Body of pancreas (tissue), 4 donors: ENCODE data around the gene HMCN1. TPM values are rescaled to one million over a fixed set of nuclear protein-coding genes. Genes with fewer than 3 reads are reported as not detected.
A peak's percentile ranks its signal among the peaks of the same experiment; 100 is the strongest.

ENCODE experiments used
- ATAC-seq: fragments of 150-250 bp; one replicate; pipeline ENCODE4 v1.9.1; 2016
- DNase-seq, 4 donors: peaks; one replicate each; pipeline ENCODE4 v3.0.0-alpha.2; 2019
- H3K27ac ChIP-seq, 4 donors: fragments of 200-600 bp; sonication (generic); 1 replicate in 3 of 4; 2 replicates in 1 of 4; pipeline versions ENCODE4 v1.5.1 to v1.6.1; 2016 to 2019; ENCODE audit warnings: mild to moderate bottlenecking in 1 of 4, mixed read lengths in 1 of 4, moderate library complexity in 1 of 4
- H3K27me3 ChIP-seq, 2 donors: fragments of 200-600 bp; sonication (generic); one replicate each; pipeline ENCODE4 v1.6.0; 2016; ENCODE audit warnings: mild to moderate bottlenecking in 1 of 2
- H3K36me3 ChIP-seq, 2 donors: fragments of 200-600 bp; sonication (generic); replicated peaks in 1 of 2; 2 replicates each; pipeline ENCODE4 v1.5.1; 2016; ENCODE audit warnings: low read depth in 2 of 2; ENCODE audit not compliant: insufficient read depth in 1 of 2
- H3K4me1 ChIP-seq: fragments of 200-600 bp; sonication (generic); one replicate; pipeline ENCODE4 v1.6.0; 2016
- H3K4me3 ChIP-seq, 2 donors: fragments of 200-600 bp; sonication (generic); 1 replicate in 1 of 2; 2 replicates in 1 of 2; pipeline ENCODE4 v1.5.1; 2016 to 2019
- H3K9me3 ChIP-seq, 3 donors: fragments of 200-600 bp; sonication (generic); 1 replicate in 2 of 3; 2 replicates in 1 of 3; pipeline ENCODE4 v1.5.1; 2016
- CTCF ChIP-seq, 7 experiments: fragments of 450-650 bp in 4 of 7; fragments of 200-600 bp in 3 of 7; sonication (generic) in 3 of 7; IDR thresholded peaks; one replicate each; pipeline ENCODE4 v1.5.1; 2016 to 2019; ENCODE audit warnings: antibody characterized with exemption in 7 of 7
- POLR2A ChIP-seq, 3 donors: fragments of 450-650 bp; IDR thresholded peaks; one replicate each; pipeline ENCODE4 v1.6.1; 2016; ENCODE audit warnings: antibody characterized with exemption in 3 of 3, mild to moderate bottlenecking in 2 of 3
- WGBS, 2 donors: methylation state at CpG; one replicate each; pipeline ENCODE4 v1.1.5; 2017; 5-methylcytosine and 5-hydroxymethylcytosine counted together
- intact Hi-C: fragments of 100-400 bp; cut with DNase I; formaldehyde crosslinking; loops from one replicate; pipeline ENCODE4 v1.15.1; 2023
- total RNA-seq, 2 donors: library from RNA; depleted of rRNA; stranded (reverse); fragments of >200 nt; gene quantifications; one replicate each; pipeline ENCODE4 v1.1.0, GENCODE V29; 2016

HMCN1 gene
- total RNA-seq, 2 donors from 2014 or later, result 2.1 to 2.3 TPM

GRCh38 chr1:185934476-185935189, 200.4 kb downstream of the HMCN1 start:
- Histone ChIP-seq H3K4me3 (no peak overlapping the region), H3K4me1 (no peaks in the 10 kb centered on the region), H3K9me3 (no peaks in the 10 kb centered on the region), H3K27ac (peak overlapping the region in 2 of 4 donors; percentile 4 to 38), H3K27me3 (no peaks in the 10 kb centered on the region), H3K36me3 (no peaks in the 10 kb centered on the region)
- no peak for DNase-seq
- TF ChIP-seq POLR2A (IDR thresholded peaks at IDR 0.05), result no peak
- no peak for TF ChIP-seq CTCF (IDR thresholded peaks at IDR 0.05)
- WGBS, 2 donors, result 33 to 40% methylated on average over 5 of the region's 5 CpGs
- ATAC-seq, result no peak
- intact Hi-C loops, result no loop called here

GRCh38 chr1:185935360-185935759, 201.2 kb downstream of the HMCN1 start:
- no peak for TF ChIP-seq CTCF (IDR thresholded peaks at IDR 0.05)
- TF ChIP-seq POLR2A (IDR thresholded peaks at IDR 0.05), result no peak
- no peak overlapping the region for H3K4me3 ChIP-seq
- H3K9me3 ChIP-seq, result no peaks in the 10 kb centered on the region
- no peaks in the 10 kb centered on the region for H3K4me1 ChIP-seq
- no peaks in the 10 kb centered on the region for H3K27me3 ChIP-seq
- DNase-seq (no peak), ATAC-seq (no peak)
- no peaks in the 10 kb centered on the region for H3K36me3 ChIP-seq
- intact Hi-C loops, result no loop called here
- H3K27ac ChIP-seq, result no peak overlapping the region

- no peak overlapping the region for H3K4me3 ChIP-seq
- ATAC-seq (no peak), DNase-seq (no peak)
- intact Hi-C loops, result no loop called here
- H3K36me3 ChIP-seq, result no peaks in the 10 kb centered on the region
- no peaks in the 10 kb centered on the region for H3K27me3 ChIP-seq
- TF ChIP-seq CTCF (IDR thresholded peaks at IDR 0.05), result no peak
- TF ChIP-seq POLR2A (IDR thresholded peaks at IDR 0.05), result no peak
- H3K4me1 ChIP-seq, result no peaks in the 10 kb centered on the region
- H3K9me3 ChIP-seq, result no peaks in the 10 kb centered on the region
- 71 to 81% methylated on average over 1 of the region's 1 CpG for WGBS, 2 donors
- no peak overlapping the region for H3K27ac ChIP-seq
Observed at GRCh38 chr1:185936641-185937040, 202.4 kb downstream of the HMCN1 start.

- ATAC-seq, result no peak
- no peak for DNase-seq
- TF ChIP-seq CTCF (IDR thresholded peaks at IDR 0.05), result no peak
- TF ChIP-seq POLR2A (IDR thresholded peaks at IDR 0.05), result no peak
Observed at GRCh38 chr1:185938396-185938795, 204.2 kb downstream of the HMCN1 start.

GRCh38 chr1:185939142-185939541, 205.0 kb downstream of the HMCN1 start:
- H3K36me3 ChIP-seq, result no peaks in the 10 kb centered on the region
- ATAC-seq (no peak), DNase-seq (no peak)
- H3K4me1 ChIP-seq, result no peaks in the 10 kb centered on the region
- H3K9me3 ChIP-seq, result no peaks in the 10 kb centered on the region
- intact Hi-C loops, result no loop called here
- no peak overlapping the region for H3K27ac ChIP-seq
- TF ChIP-seq POLR2A (IDR thresholded peaks at IDR 0.05) (no peak), CTCF (IDR thresholded peaks at IDR 0.05) (no peak)
- no peaks in the 10 kb centered on the region for H3K27me3 ChIP-seq
- no peak overlapping the region for H3K4me3 ChIP-seq
- WGBS, 2 donors, result 47 to 48% methylated on average over 3 of the region's 3 CpGs

More at GRCh38 chr1:185938396-185938795, 204.2 kb downstream of the HMCN1 start:
- H3K36me3 ChIP-seq, result no peaks in the 10 kb centered on the region
- no peak overlapping the region for H3K27ac ChIP-seq
- no peaks in the 10 kb centered on the region for H3K27me3 ChIP-seq
- intact Hi-C loops, result no loop called here
- H3K9me3 ChIP-seq, result no peaks in the 10 kb centered on the region
- WGBS, 2 donors, result 41 to 50% methylated on average over 2 of the region's 2 CpGs
- H3K4me1 ChIP-seq, result no peaks in the 10 kb centered on the region
- H3K4me3 ChIP-seq, result no peak overlapping the region
